Spleen (tissue), 7 donors: ENCODE measurements around the gene SH3BP5.

Experiments used
- POLR2AphosphoS5 ChIP-seq, 3 donors: sonication (generic); formaldehyde crosslinking; IDR thresholded peaks; one replicate each; pipeline ENCODE4 v1.5.1; 2017; ENCODE audit warnings: antibody characterized with exemption in 3 of 3
- TF ChIP-seq, protein P1 (sequence below), 11 experiments: fragments of 200-600 bp in 7 of 11; fragments of 450-650 bp in 4 of 11; sonication (generic) in 4 of 11; IDR thresholded peaks in 8 of 11; conservative IDR thresholded peaks in 3 of 11; 1 replicate in 7 of 11; 2 replicates in 4 of 11; pipeline versions ENCODE4 v1.4.0 to v1.8.0; 2016 to 2021; ENCODE audit warnings: antibody characterized with exemption in 11 of 11, inconsistent platforms in 4 of 11, mild to moderate bottlenecking in 1 of 11
- donor health status: DM: no; HTN: no; CAD: no; lungs with moderate emphysema.
- donor health status: DM: no; HTN: no; CAD: no.
- donor health status: DM: no; HTN: no; CAD: no.

- TF ChIP-seq, protein P1, sequence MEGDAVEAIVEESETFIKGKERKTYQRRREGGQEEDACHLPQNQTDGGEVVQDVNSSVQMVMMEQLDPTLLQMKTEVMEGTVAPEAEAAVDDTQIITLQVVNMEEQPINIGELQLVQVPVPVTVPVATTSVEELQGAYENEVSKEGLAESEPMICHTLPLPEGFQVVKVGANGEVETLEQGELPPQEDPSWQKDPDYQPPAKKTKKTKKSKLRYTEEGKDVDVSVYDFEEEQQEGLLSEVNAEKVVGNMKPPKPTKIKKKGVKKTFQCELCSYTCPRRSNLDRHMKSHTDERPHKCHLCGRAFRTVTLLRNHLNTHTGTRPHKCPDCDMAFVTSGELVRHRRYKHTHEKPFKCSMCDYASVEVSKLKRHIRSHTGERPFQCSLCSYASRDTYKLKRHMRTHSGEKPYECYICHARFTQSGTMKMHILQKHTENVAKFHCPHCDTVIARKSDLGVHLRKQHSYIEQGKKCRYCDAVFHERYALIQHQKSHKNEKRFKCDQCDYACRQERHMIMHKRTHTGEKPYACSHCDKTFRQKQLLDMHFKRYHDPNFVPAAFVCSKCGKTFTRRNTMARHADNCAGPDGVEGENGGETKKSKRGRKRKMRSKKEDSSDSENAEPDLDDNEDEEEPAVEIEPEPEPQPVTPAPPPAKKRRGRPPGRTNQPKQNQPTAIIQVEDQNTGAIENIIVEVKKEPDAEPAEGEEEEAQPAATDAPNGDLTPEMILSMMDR (IDR thresholded peaks at IDR 0.05 in 8 of 11, conservative IDR thresholded peaks at IDR 0.05 in 3 of 11), result no peak
- no peak for TF ChIP-seq POLR2AphosphoS5 (IDR thresholded peaks at IDR 0.05)
These were observed 48.7 kb downstream of the SH3BP5 start for GRCh38 chr3:15283702-15284101.
